Astrocyte (in vitro differentiated cells and primary cell): Measurements from ENCODE around the gene NPW.

Experiments used
- EZH2 ChIP-seq: IDR thresholded peaks from 2 replicates; pipeline ENCODE4 v1.6.1; 2012; ENCODE audit warnings: mild to moderate bottlenecking, low read length, inconsistent platforms; ENCODE audit not compliant: insufficient read depth
- TF ChIP-seq, protein P1 (sequence below): IDR thresholded peaks from 2 replicates; pipeline ENCODE4 v1.5.1; 2011; ENCODE audit warnings: low read depth, mild to moderate bottlenecking, inconsistent platforms, low read length, moderate library complexity; ENCODE audit not compliant: insufficient read depth

DNA sequence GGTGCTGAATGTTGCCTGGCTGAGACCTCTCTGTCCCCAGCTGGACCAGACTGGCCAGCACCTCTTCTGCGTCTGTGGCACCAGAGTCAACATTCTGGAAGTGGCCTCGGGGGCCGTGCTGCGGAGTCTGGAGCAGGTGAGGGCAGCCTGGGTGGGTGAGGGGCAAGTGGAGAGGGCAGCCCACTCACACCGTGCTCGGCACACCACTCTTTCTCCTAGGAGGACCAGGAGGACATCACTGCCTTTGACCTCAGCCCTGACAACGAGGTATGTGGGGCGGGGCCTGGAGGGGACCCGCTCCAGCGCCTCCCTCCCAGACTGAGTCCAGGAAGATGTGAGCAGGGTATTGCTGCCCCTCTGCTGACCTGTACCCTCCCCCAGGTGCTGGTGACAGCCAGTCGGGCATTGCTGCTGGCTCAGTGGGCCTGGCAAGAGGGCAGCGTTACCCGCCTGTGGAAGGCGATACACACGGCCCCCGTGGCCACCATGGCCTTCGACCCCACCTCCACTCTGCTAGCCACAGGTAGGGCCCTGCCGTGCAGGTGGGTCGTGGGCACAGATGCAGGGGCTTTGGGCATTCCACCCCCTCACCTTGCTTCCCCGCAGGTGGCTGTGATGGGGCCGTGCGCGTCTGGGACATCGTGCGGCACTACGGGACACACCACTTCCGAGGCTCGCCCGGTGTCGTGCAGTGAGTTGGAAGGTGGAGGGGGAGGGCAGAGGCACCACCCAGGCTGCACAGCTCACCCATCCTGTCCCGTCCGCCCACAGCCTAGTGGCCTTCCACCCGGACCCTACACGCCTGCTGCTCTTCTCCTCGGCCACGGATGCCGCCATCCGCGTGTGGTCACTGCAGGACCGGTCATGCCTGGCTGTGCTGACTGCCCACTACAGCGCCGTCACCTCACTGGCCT lies 45.2 kb upstream of the NPW start:
- TF ChIP-seq, protein P1, sequence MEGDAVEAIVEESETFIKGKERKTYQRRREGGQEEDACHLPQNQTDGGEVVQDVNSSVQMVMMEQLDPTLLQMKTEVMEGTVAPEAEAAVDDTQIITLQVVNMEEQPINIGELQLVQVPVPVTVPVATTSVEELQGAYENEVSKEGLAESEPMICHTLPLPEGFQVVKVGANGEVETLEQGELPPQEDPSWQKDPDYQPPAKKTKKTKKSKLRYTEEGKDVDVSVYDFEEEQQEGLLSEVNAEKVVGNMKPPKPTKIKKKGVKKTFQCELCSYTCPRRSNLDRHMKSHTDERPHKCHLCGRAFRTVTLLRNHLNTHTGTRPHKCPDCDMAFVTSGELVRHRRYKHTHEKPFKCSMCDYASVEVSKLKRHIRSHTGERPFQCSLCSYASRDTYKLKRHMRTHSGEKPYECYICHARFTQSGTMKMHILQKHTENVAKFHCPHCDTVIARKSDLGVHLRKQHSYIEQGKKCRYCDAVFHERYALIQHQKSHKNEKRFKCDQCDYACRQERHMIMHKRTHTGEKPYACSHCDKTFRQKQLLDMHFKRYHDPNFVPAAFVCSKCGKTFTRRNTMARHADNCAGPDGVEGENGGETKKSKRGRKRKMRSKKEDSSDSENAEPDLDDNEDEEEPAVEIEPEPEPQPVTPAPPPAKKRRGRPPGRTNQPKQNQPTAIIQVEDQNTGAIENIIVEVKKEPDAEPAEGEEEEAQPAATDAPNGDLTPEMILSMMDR, result no peak
- no peak for TF ChIP-seq EZH2
